AG08396 (cell line): ENCODE measurements around the gene NTM.

ENCODE experiments used
- DNase-seq: peaks from one replicate; pipeline ENCODE4 v3.0.0; 2012; ENCODE audit warnings: low spot score, mixed read lengths

Gene NTM

GRCh38 chr11:132008226-132008625 is 637.8 kb downstream of the NTM start:
- no peak for DNase-seq

- no peak for DNase-seq
These were observed 638.5 kb downstream of the NTM start for GRCh38 chr11:132008872-132009271.

- DNase-seq, result no peak
These were observed 649.6 kb downstream of the NTM start for GRCh38 chr11:132020001-132020400.

- no peak for DNase-seq
These were observed 651.9 kb downstream of the NTM start for GRCh38 chr11:132022285-132022684.

- no peak for DNase-seq
These were observed 652.5 kb downstream of the NTM start for GRCh38 chr11:132022733-132023478.

- DNase-seq, result peak; percentile 54
These were observed 654.3 kb downstream of the NTM start for GRCh38 chr11:132024587-132025295.

- no peak for DNase-seq
These were observed 656.3 kb downstream of the NTM start for GRCh38 chr11:132026746-132027145.

GRCh38 chr11:132028380-132029240 is 658.2 kb downstream of the NTM start:
- peak; percentile 23 for DNase-seq

- DNase-seq, result no peak
These were observed 660.5 kb downstream of the NTM start for GRCh38 chr11:132030896-132031295.

- no peak for DNase-seq
These were observed 662.1 kb downstream of the NTM start for GRCh38 chr11:132032555-132032954.

- no peak for DNase-seq
These were observed 662.6 kb downstream of the NTM start for GRCh38 chr11:132033051-132033450.

- DNase-seq, result no peak
These were observed 664.8 kb downstream of the NTM start for GRCh38 chr11:132035228-132035627.

GRCh38 chr11:132035766-132036165 is 665.4 kb downstream of the NTM start:
- DNase-seq, result no peak

GRCh38 chr11:132036220-132036619 is 665.8 kb downstream of the NTM start:
- DNase-seq, result no peak

- DNase-seq, result no peak
These were observed 666.5 kb downstream of the NTM start for GRCh38 chr11:132036746-132037466.

GRCh38 chr11:132037467-132037862 is 667.0 kb downstream of the NTM start:
- DNase-seq, result no peak

GRCh38 chr11:132037956-132038355 is 667.5 kb downstream of the NTM start:
- DNase-seq, result no peak

GRCh38 chr11:132039521-132039920 is 669.1 kb downstream of the NTM start:
- no peak for DNase-seq

GRCh38 chr11:132042296-132042695 is 671.9 kb downstream of the NTM start:
- no peak for DNase-seq

GRCh38 chr11:132043714-132044113 is 673.3 kb downstream of the NTM start:
- no peak for DNase-seq

GRCh38 chr11:132045107-132045506 is 674.7 kb downstream of the NTM start:
- DNase-seq, result no peak

GRCh38 chr11:132046288-132046865 is 676.0 kb downstream of the NTM start:
- DNase-seq, result no peak
